B cell (primary cell): ENCODE measurements around the gene EFNA1. TPM values are rescaled to one million over a fixed set of nuclear protein-coding genes. Genes with fewer than 3 reads are reported as not detected.

Experiments used
- ATAC-seq: fragments of 200-7000 bp; cut with Tn5 transposase; one replicate; pipeline ENCODE4 v1.10.0; 2021; ENCODE audit warnings: low read depth, mild to moderate bottlenecking, moderate number of reproducible peaks, moderate library complexity
- CTCF ChIA-PET: fragments of 350-600 bp; sonication (Branson Sonifier 250); formaldehyde crosslinking; loops from one replicate; lab custom pipeline; 2021; ENCODE audit warnings: antibody characterized with exemption, inconsistent platforms; lab: Charles Lee
- POLR2A ChIA-PET: fragments of 350-600 bp; sonication (Branson Sonifier 250); formaldehyde crosslinking; loops from one replicate; lab custom pipeline; 2021; ENCODE audit warnings: antibody characterized with exemption; lab: Charles Lee
- DNase-seq: peaks from one replicate; pipeline ENCODE4 v3.0.0; 2013
- H2AFZ ChIP-seq: 2 replicates; pipeline ENCODE4 v1.6.1; 2012; ENCODE audit warnings: mild to moderate bottlenecking, low read depth, low read length; ENCODE audit not compliant: insufficient read depth, poor library complexity, severe bottlenecking
- H3K27ac ChIP-seq, 2 donors: 1 replicate in 1 of 2; 2 replicates in 1 of 2; pipeline ENCODE4 v1.5.1; 2012 to 2013; ENCODE audit warnings: low read length in 2 of 2, mild to moderate bottlenecking in 2 of 2, moderate library complexity in 1 of 2
- H3K27me3 ChIP-seq, 4 experiments: fragments of 200-600 bp in 1 of 4; sonication (generic) in 1 of 4; replicated peaks in 1 of 4; 1 replicate in 2 of 4; 2 replicates in 2 of 4; pipeline versions ENCODE4 v1.6.1 to v1.7.0; 2013 to 2016; ENCODE audit warnings: low read length in 3 of 4, mild to moderate bottlenecking in 2 of 4, mixed read lengths in 1 of 4, moderate library complexity in 1 of 4; ENCODE audit not compliant: insufficient read depth in 4 of 4, control insufficient read depth in 3 of 4; ENCODE audit errors: control extremely low read depth in 1 of 4
- H3K36me3 ChIP-seq, 2 experiments: replicated peaks in 1 of 2; 1 replicate in 1 of 2; 2 replicates in 1 of 2; pipeline versions ENCODE4 v1.6.1 to v1.7.1; 2013; ENCODE audit warnings: low read length in 1 of 2; ENCODE audit not compliant: insufficient read depth in 2 of 2, control insufficient read depth in 1 of 2; ENCODE audit errors: control extremely low read depth in 1 of 2, extremely low read depth in 1 of 2
- H3K4me1 ChIP-seq, 2 donors: fragments of 200-600 bp in 1 of 2; sonication (generic) in 1 of 2; 1 replicate in 1 of 2; 2 replicates in 1 of 2; pipeline versions ENCODE4 v1.5.1 to v1.6.1; 2013 to 2017; ENCODE audit warnings: low read length in 2 of 2; ENCODE audit not compliant: control insufficient read depth in 2 of 2, insufficient read depth in 2 of 2
- H3K4me2 ChIP-seq: replicated peaks from 2 replicates; pipeline ENCODE3; 2012; ENCODE audit warnings: mild to moderate bottlenecking, low read depth, low read length; ENCODE audit not compliant: poor library complexity, severe bottlenecking
- H3K4me3 ChIP-seq, 5 experiments: fragments of 200-600 bp in 1 of 5; sonication (generic) in 1 of 5; 1 replicate in 3 of 5; 2 replicates in 2 of 5; pipeline versions ENCODE4 v1.5.1 to v1.7.0; 2011 to 2016; ENCODE audit warnings: low read length in 4 of 5, mild to moderate bottlenecking in 4 of 5, low read depth in 2 of 5, control low read depth in 1 of 5, moderate library complexity in 1 of 5; ENCODE audit not compliant: insufficient read depth in 1 of 5; ENCODE audit errors: control extremely low read depth in 1 of 5, extremely low read depth in 1 of 5
- H3K79me2 ChIP-seq: fragments of 200-600 bp; sonication (generic); one replicate; pipeline ENCODE4 v1.6.0; 2016; ENCODE audit warnings: low read length; ENCODE audit not compliant: control insufficient read depth, insufficient read depth
- H3K9ac ChIP-seq: fragments of 200-600 bp; sonication (generic); 2 replicates; pipeline ENCODE4 v1.6.1; 2017; ENCODE audit warnings: mild to moderate bottlenecking, low read length, moderate library complexity
- H3K9me3 ChIP-seq, 3 donors: one replicate each; pipeline versions ENCODE4 v1.6.1 to v1.7.1; 2013; ENCODE audit warnings: low read length in 2 of 3; ENCODE audit not compliant: control insufficient read depth in 2 of 3, insufficient read depth in 1 of 3; ENCODE audit errors: control extremely low read depth in 1 of 3
- H4K20me1 ChIP-seq: 2 replicates; pipeline ENCODE4 v1.6.0; 2012; ENCODE audit warnings: mild to moderate bottlenecking, low read length; ENCODE audit not compliant: insufficient read depth, control insufficient read depth, poor library complexity, severe bottlenecking
- H3K27ac Mint-ChIP-seq: one replicate; pipeline ENCODE4 v1.8.0; 2021; ENCODE audit warnings: mixed read lengths
- H3K27me3 Mint-ChIP-seq: one replicate; pipeline ENCODE4 v1.8.0; 2021; ENCODE audit warnings: mixed read lengths
- H3K4me1 Mint-ChIP-seq: one replicate; pipeline ENCODE4 v1.8.0; 2021; ENCODE audit warnings: mixed read lengths
- H3K4me3 Mint-ChIP-seq: one replicate; pipeline ENCODE4 v1.8.0; 2021; ENCODE audit warnings: mixed read lengths
- H3K9me3 Mint-ChIP-seq: one replicate; pipeline ENCODE4 v1.8.0; 2022; ENCODE audit warnings: mixed read lengths; ENCODE audit not compliant: insufficient read depth
- EZH2 ChIP-seq: IDR thresholded peaks from 2 replicates; pipeline ENCODE4 v1.6.1; 2012; ENCODE audit warnings: borderline replicate concordance, low read depth, mild to moderate bottlenecking, moderate library complexity, low read length; ENCODE audit not compliant: insufficient read depth, poor library complexity, severe bottlenecking
- WGBS: methylation state at CpG from one replicate; pipeline ENCODE4 v1.1.5; 2013; ENCODE audit warnings: missing lambda C conversion rate; ENCODE audit not compliant: insufficient coverage; 5-methylcytosine and 5-hydroxymethylcytosine counted together
- intact Hi-C: fragments of 100-400 bp; cut with micrococcal nuclease; formaldehyde crosslinking; loops from one replicate; pipeline ENCODE4 v1.10.0; 2022
- polyA plus RNA-seq: library from polyadenylated mRNA; depleted of rRNA; stranded (reverse); fragments of >200 nt; gene quantifications from 2 replicates; pipeline ENCODE4 v1.2.3, GENCODE V29; 2012
- total RNA-seq, 2 donors: library from RNA; stranded (reverse); fragments of 120-200 nt in 1 of 2; gene quantifications; 1 replicate in 1 of 2; 2 replicates in 1 of 2; pipeline versions ENCODE4 v1.2.3 to v1.2.4, GENCODE V29; 2013 to 2022
- TF ChIP-seq, protein P1 (sequence below): fragments of 200-600 bp; IDR thresholded peaks from one replicate; pipeline ENCODE4 v1.8.0; 2022; ENCODE audit warnings: antibody characterized with exemption, mild to moderate bottlenecking

EFNA1 gene
- total and polyA plus RNA-seq, 2 donors (not counting 1 experiment from before 2014, with no cell fraction given), result 0.28 TPM; not detected in 1

- DNase-seq (peak; percentile 79), ATAC-seq (peak; percentile 13)
- ChIA-PET CTCF (interaction anchor here (0.7 to 5.5 kb wide), 40 partner anchors 10 to 606 kb away, joined by 3 to 184 read pairs (median 5); partner anchors contain the start of genes ADAM15, DPM3, EFNA4 and KRTCAP2), POLR2A (interaction anchor here (0.6 to 3.0 kb wide), 15 partner anchors 10 to 526 kb away, joined by 3 to 18 read pairs (median 5); partner anchors contain the start of genes ADAM15, CKS1B, EFNA4 and KRTCAP2)
- Histone ChIP-seq H3K9ac (peak overlapping the region; percentile 85), H3K27ac (peak overlapping the region; percentile 77 to 79), H3K36me3 (no peaks in the 10 kb centered on the region), H4K20me1 (peaks cover 38% of the 10 kb centered on the region), H3K4me3 (peak overlapping the region; percentile 45 to 80 (median 76)), H3K27me3 (peaks cover 0 to 39% (median 32%) of the 10 kb centered on the region in 4 experiments), H3K9me3 (peaks cover 0 to 22% (median 0%) of the 10 kb centered on the region in 3 donors), H2AFZ (peak overlapping the region; percentile 92), H3K4me1 (peaks cover 52 to 55% of the 10 kb centered on the region in 2 donors), H3K4me2 (peak overlapping the region; percentile 98), H3K79me2 (no peaks in the 10 kb centered on the region)
- WGBS, result 1% methylated on average over 20 of the region's 32 CpGs
- H3K4me1 Mint-ChIP-seq, result peaks cover 44% of the 10 kb centered on the region
- H3K27ac Mint-ChIP-seq, result peak overlapping the region; percentile 93
- peak overlapping the region; percentile 91 for H3K4me3 Mint-ChIP-seq
- no peak for TF ChIP-seq EZH2
- TF ChIP-seq, protein P1, sequence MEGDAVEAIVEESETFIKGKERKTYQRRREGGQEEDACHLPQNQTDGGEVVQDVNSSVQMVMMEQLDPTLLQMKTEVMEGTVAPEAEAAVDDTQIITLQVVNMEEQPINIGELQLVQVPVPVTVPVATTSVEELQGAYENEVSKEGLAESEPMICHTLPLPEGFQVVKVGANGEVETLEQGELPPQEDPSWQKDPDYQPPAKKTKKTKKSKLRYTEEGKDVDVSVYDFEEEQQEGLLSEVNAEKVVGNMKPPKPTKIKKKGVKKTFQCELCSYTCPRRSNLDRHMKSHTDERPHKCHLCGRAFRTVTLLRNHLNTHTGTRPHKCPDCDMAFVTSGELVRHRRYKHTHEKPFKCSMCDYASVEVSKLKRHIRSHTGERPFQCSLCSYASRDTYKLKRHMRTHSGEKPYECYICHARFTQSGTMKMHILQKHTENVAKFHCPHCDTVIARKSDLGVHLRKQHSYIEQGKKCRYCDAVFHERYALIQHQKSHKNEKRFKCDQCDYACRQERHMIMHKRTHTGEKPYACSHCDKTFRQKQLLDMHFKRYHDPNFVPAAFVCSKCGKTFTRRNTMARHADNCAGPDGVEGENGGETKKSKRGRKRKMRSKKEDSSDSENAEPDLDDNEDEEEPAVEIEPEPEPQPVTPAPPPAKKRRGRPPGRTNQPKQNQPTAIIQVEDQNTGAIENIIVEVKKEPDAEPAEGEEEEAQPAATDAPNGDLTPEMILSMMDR, result no peak
- no peaks in the 10 kb centered on the region for H3K9me3 Mint-ChIP-seq
- peaks cover 29% of the 10 kb centered on the region for H3K27me3 Mint-ChIP-seq
- intact Hi-C loops, result loop anchor here (1.0 to 5.0 kb wide), 8 partner anchors 22 to 526 kb away; partner anchors contain the start of genes ADAM15, EFNA4, HCN3 and KRTCAP2
These were observed 42.1 kb upstream of the EFNA1 start for GRCh38 chr1:155085504-155086127.
